ENCODE results near the gene ELK3. TPM values are rescaled to one million over a fixed set of nuclear protein-coding genes. Genes with fewer than 3 reads are reported as not detected.

The ELK3 gene
- total RNA-seq, 3 donors from 2014 or later (not counting 1 experiment from before 2014, with no cell fraction given), result 17.8 to 28.8 (median 20.9) TPM

- WGBS (ENCODE audit: insufficient coverage), result 96% methylated on average over 11 of the region's 12 CpGs
- no peak for TF ChIP-seq CTCF (IDR thresholded peaks at IDR 0.05)
- DNase-seq (no peak), ATAC-seq (no peak)
- H3K4me3 ChIP-seq (ENCODE audit: low read length), result no peak overlapping the region
- peaks cover 6% of the 10 kb centered on the region for H3K4me1 ChIP-seq (ENCODE audit: control insufficient read depth, insufficient read depth, low read length)
- Mint-ChIP-seq H3K9me3 (no peaks in the 10 kb centered on the region), H3K4me3 (no peak overlapping the region), H3K36me3 (peaks cover 9% of the 10 kb centered on the region), H3K27ac (no peak overlapping the region), H3K4me1 (peaks cover 19 to 23% of the 10 kb centered on the region in 2 donors), H3K27me3 (ENCODE audit: low read depth in 2 of 2) (no peaks in the 10 kb centered on the region)
- intact Hi-C loops (cut with micrococcal nuclease), result no loop called here
- H3K9me3 ChIP-seq (ENCODE audit: control insufficient read depth, insufficient read depth, low read length), result no peaks in the 10 kb centered on the region
- no peak overlapping the region for H3K27ac ChIP-seq (ENCODE audit: low read length)
- H3K27me3 ChIP-seq (ENCODE audit: control insufficient read depth, insufficient read depth, low read length), result no peaks in the 10 kb centered on the region
- peaks cover 17% of the 10 kb centered on the region for H3K36me3 ChIP-seq (ENCODE audit: control insufficient read depth, insufficient read depth, low read length)
These were observed 34.5 kb downstream of the ELK3 start for GRCh38 chr12:96228566-96229248.

GRCh38 chr12:96230646-96231045 is 36.5 kb downstream of the ELK3 start:
- DNase-seq (no peak), ATAC-seq (no peak)
- no peak for TF ChIP-seq CTCF (IDR thresholded peaks at IDR 0.05)
- H3K27me3 ChIP-seq (ENCODE audit: control insufficient read depth, insufficient read depth, low read length), result no peaks in the 10 kb centered on the region
- Mint-ChIP-seq H3K4me1 (peaks cover 21 to 33% of the 10 kb centered on the region in 2 donors), H3K4me3 (no peak overlapping the region), H3K9me3 (no peaks in the 10 kb centered on the region), H3K27me3 (ENCODE audit: low read depth in 2 of 2) (no peaks in the 10 kb centered on the region), H3K36me3 (no peaks in the 10 kb centered on the region), H3K27ac (no peak overlapping the region)
- no peak overlapping the region for H3K4me3 ChIP-seq (ENCODE audit: low read length)
- peaks cover 2% of the 10 kb centered on the region for H3K36me3 ChIP-seq (ENCODE audit: control insufficient read depth, insufficient read depth, low read length)
- intact Hi-C loops (cut with micrococcal nuclease), result no loop called here
- WGBS (ENCODE audit: insufficient coverage), result 98% methylated on average over 13 of the region's 13 CpGs
- peaks cover 14% of the 10 kb centered on the region for H3K4me1 ChIP-seq (ENCODE audit: control insufficient read depth, insufficient read depth, low read length)
- no peaks in the 10 kb centered on the region for H3K9me3 ChIP-seq (ENCODE audit: control insufficient read depth, insufficient read depth, low read length)
- H3K27ac ChIP-seq (ENCODE audit: low read length), result no peak overlapping the region

GRCh38 chr12:96233168-96233567 is 39.0 kb downstream of the ELK3 start:
- Mint-ChIP-seq H3K4me3 (no peak overlapping the region), H3K9me3 (no peaks in the 10 kb centered on the region), H3K27me3 (ENCODE audit: low read depth in 2 of 2) (no peaks in the 10 kb centered on the region), H3K27ac (no peak overlapping the region), H3K4me1 (peaks cover 34 to 45% of the 10 kb centered on the region in 2 donors), H3K36me3 (no peaks in the 10 kb centered on the region)
- whole genome bisulfite sequencing (ENCODE audit: insufficient coverage), result 92% methylated on average over 7 of the region's 7 CpGs
- intact Hi-C loops (cut with micrococcal nuclease), result no loop called here
- H3K4me1 ChIP-seq (ENCODE audit: control insufficient read depth, insufficient read depth, low read length), result peaks cover 33% of the 10 kb centered on the region
- ATAC-seq (no peak), DNase-seq (no peak)
- H3K27ac ChIP-seq (ENCODE audit: low read length), result no peak overlapping the region
- no peak overlapping the region for H3K4me3 ChIP-seq (ENCODE audit: low read length)
- H3K36me3 ChIP-seq (ENCODE audit: control insufficient read depth, insufficient read depth, low read length), result peaks cover 2% of the 10 kb centered on the region
- H3K9me3 ChIP-seq (ENCODE audit: control insufficient read depth, insufficient read depth, low read length), result no peaks in the 10 kb centered on the region
- no peaks in the 10 kb centered on the region for H3K27me3 ChIP-seq (ENCODE audit: control insufficient read depth, insufficient read depth, low read length)
- TF ChIP-seq CTCF (IDR thresholded peaks at IDR 0.05), result no peak

Data from natural killer cell (primary cell).